HEK293 (cell line): ENCODE data around the gene IGF2R.

Source experiments
- CTCF ChIA-PET: fragments of 350-600 bp; formaldehyde crosslinking; extraction: SDS; loops from one replicate; lab custom pipeline; 2021; ENCODE audit warnings: antibody characterized with exemption; lab: Yijun Ruan, JAX
- POLR2A ChIA-PET: fragments of 300-600 bp; formaldehyde crosslinking; extraction: SDS; loops from one replicate; lab custom pipeline; 2020; ENCODE audit warnings: antibody characterized with exemption, inconsistent platforms; lab: Yijun Ruan, JAX
- H3K27ac ChIP-seq: fragments of 200-500 bp; sonication (Bioruptor generic); 2 replicates; pipeline ENCODE4 v1.5.1; 2014; ENCODE audit warnings: low read depth, low read length, control low read depth, inconsistent platforms; ENCODE audit errors: extremely low read depth
- H3K36me3 ChIP-seq, 2 experiments: fragments of 200-500 bp in 1 of 2; sonication (Bioruptor generic) in 1 of 2; 1 replicate in 1 of 2; 2 replicates in 1 of 2; pipeline ENCODE4 v1.5.1; 2014 to 2017; ENCODE audit warnings: inconsistent platforms in 2 of 2, low read length in 2 of 2; ENCODE audit not compliant: control insufficient read depth in 2 of 2, insufficient read depth in 1 of 2
- H3K4me1 ChIP-seq: fragments of 200-500 bp; sonication (Bioruptor generic); 2 replicates; pipeline ENCODE4 v1.5.1; 2014; ENCODE audit warnings: mild to moderate bottlenecking, low read length, inconsistent platforms; ENCODE audit not compliant: control insufficient read depth, insufficient read depth
- H3K4me3 ChIP-seq: 2 replicates; pipeline ENCODE4 v1.5.1; 2011; ENCODE audit warnings: low read depth, mild to moderate bottlenecking, control low read depth, low read length, moderate library complexity
- H3K9me3 ChIP-seq: fragments of 200-500 bp; sonication (Bioruptor generic); 2 replicates; pipeline ENCODE4 v1.5.1; 2014; ENCODE audit warnings: low read depth, low read length, inconsistent platforms; ENCODE audit not compliant: control insufficient read depth, insufficient read depth
- GLI2 ChIP-seq: fragments of 450-650 bp; formaldehyde crosslinking; IDR thresholded peaks from 2 replicates; pipeline ENCODE4; 2017; ENCODE audit warnings: missing biosample characterization, missing genetic modification characterization, low read depth, borderline replicate concordance
- GLI4 ChIP-seq: fragments of 450-650 bp; formaldehyde crosslinking; IDR thresholded peaks from 2 replicates; pipeline ENCODE4 v1.5.1; 2016; ENCODE audit warnings: missing biosample characterization, missing genetic modification characterization
- HOXA7 ChIP-seq: sonication (generic); formaldehyde crosslinking; IDR thresholded peaks from 2 replicates; pipeline ENCODE4 v1.8.1; 2022; ENCODE audit warnings: missing genetic modification reagents, borderline replicate concordance
- KLF17 ChIP-seq: fragments of 450-650 bp; formaldehyde crosslinking; IDR thresholded peaks from 2 replicates; pipeline ENCODE4 v1.5.1; 2016; ENCODE audit warnings: missing biosample characterization, missing genetic modification characterization
- KLF9 ChIP-seq: fragments of 450-650 bp; formaldehyde crosslinking; IDR thresholded peaks from 2 replicates; pipeline ENCODE4 v1.5.1; 2016; ENCODE audit warnings: missing biosample characterization, missing genetic modification characterization, low read depth
- PATZ1 ChIP-seq: fragments of 450-650 bp; formaldehyde crosslinking; IDR thresholded peaks from 2 replicates; pipeline ENCODE4 v1.5.1; 2016; ENCODE audit warnings: missing biosample characterization, missing genetic modification characterization
- RBAK ChIP-seq: fragments of 450-650 bp; formaldehyde crosslinking; IDR thresholded peaks from 2 replicates; pipeline ENCODE4 v1.5.1; 2016; ENCODE audit warnings: missing biosample characterization, missing genetic modification characterization
- REPIN1 ChIP-seq: fragments of 450-650 bp; formaldehyde crosslinking; IDR thresholded peaks from 2 replicates; pipeline ENCODE4 v1.5.1; 2017; ENCODE audit warnings: missing biosample characterization, missing genetic modification characterization, low read depth
- SCRT2 ChIP-seq: fragments of 450-650 bp; formaldehyde crosslinking; IDR thresholded peaks from 2 replicates; pipeline ENCODE4 v1.5.1; 2016; ENCODE audit warnings: missing biosample characterization, missing genetic modification characterization
- TRIM28 ChIP-seq: IDR thresholded peaks from 2 replicates; pipeline ENCODE4 v1.6.1; 2011; ENCODE audit warnings: low read length, control low read depth, borderline replicate concordance
- ZBTB7A ChIP-seq: fragments of 450-650 bp; formaldehyde crosslinking; IDR thresholded peaks from 2 replicates; pipeline ENCODE4 v1.5.1; 2016; ENCODE audit warnings: low read depth, missing biosample characterization, missing genetic modification characterization
- ZNF132 ChIP-seq: fragments of 450-650 bp; formaldehyde crosslinking; IDR thresholded peaks from 2 replicates; pipeline ENCODE4 v1.5.1; 2017; ENCODE audit warnings: missing biosample characterization, missing genetic modification characterization, borderline replicate concordance
- ZNF16 ChIP-seq: fragments of 450-650 bp; formaldehyde crosslinking; IDR thresholded peaks from 2 replicates; pipeline ENCODE4 v1.5.1; 2016; ENCODE audit warnings: low read depth, missing biosample characterization, missing genetic modification characterization
- ZNF19 ChIP-seq: fragments of 450-650 bp; formaldehyde crosslinking; IDR thresholded peaks from 2 replicates; pipeline ENCODE4; 2016; ENCODE audit warnings: missing biosample characterization, missing genetic modification characterization, low read depth
- ZNF2 ChIP-seq: fragments of 450-650 bp; formaldehyde crosslinking; IDR thresholded peaks from 2 replicates; pipeline ENCODE4 v1.5.1; 2016; ENCODE audit warnings: missing biosample characterization, missing genetic modification characterization
- ZNF221 ChIP-seq: fragments of 450-650 bp; formaldehyde crosslinking; IDR thresholded peaks from 2 replicates; pipeline ENCODE4 v1.5.1; 2017; ENCODE audit warnings: missing biosample characterization, missing genetic modification characterization, borderline replicate concordance
- ZNF26 ChIP-seq: fragments of 450-650 bp; formaldehyde crosslinking; IDR thresholded peaks from 2 replicates; pipeline ENCODE4 v1.5.1; 2016; ENCODE audit warnings: missing biosample characterization, missing genetic modification characterization
- ZNF324 ChIP-seq: fragments of 450-650 bp; formaldehyde crosslinking; IDR thresholded peaks from 2 replicates; pipeline ENCODE4 v1.5.1; 2016; ENCODE audit warnings: missing biosample characterization, missing genetic modification characterization
- ZNF398 ChIP-seq: fragments of 450-650 bp; formaldehyde crosslinking; IDR thresholded peaks from 2 replicates; pipeline ENCODE4 v1.5.1; 2017; ENCODE audit warnings: missing biosample characterization, missing genetic modification characterization
- ZNF404 ChIP-seq: fragments of 450-650 bp; formaldehyde crosslinking; IDR thresholded peaks from 2 replicates; pipeline ENCODE4 v1.5.1; 2017; ENCODE audit warnings: missing biosample characterization, missing genetic modification characterization
- ZNF548 ChIP-seq: fragments of 450-650 bp; formaldehyde crosslinking; IDR thresholded peaks from 2 replicates; pipeline ENCODE4 v1.5.1; 2016; ENCODE audit warnings: missing biosample characterization, missing genetic modification characterization
- ZNF561 ChIP-seq: fragments of 450-650 bp; IDR thresholded peaks from 2 replicates; pipeline ENCODE4 v1.5.1; 2018; ENCODE audit warnings: missing biosample characterization, missing genetic modification characterization, borderline replicate concordance
- ZNF623 ChIP-seq: fragments of 450-650 bp; formaldehyde crosslinking; IDR thresholded peaks from 2 replicates; pipeline ENCODE4 v1.5.1; 2016; ENCODE audit warnings: missing biosample characterization, missing genetic modification characterization
- ZNF639 ChIP-seq: fragments of 450-650 bp; formaldehyde crosslinking; IDR thresholded peaks from 2 replicates; pipeline ENCODE4 v1.5.1; 2016; ENCODE audit warnings: missing biosample characterization, missing genetic modification characterization
- ZNF660 ChIP-seq: fragments of 450-650 bp; IDR thresholded peaks from 2 replicates; pipeline ENCODE4 v1.5.1; 2018; ENCODE audit warnings: missing biosample characterization, mild to moderate bottlenecking, missing genetic modification characterization
- ZSCAN4 ChIP-seq: fragments of 450-650 bp; formaldehyde crosslinking; IDR thresholded peaks from 2 replicates; pipeline ENCODE4 v1.5.1; 2017; ENCODE audit warnings: missing biosample characterization, missing genetic modification characterization

The IGF2R gene

GRCh38 chr6:160088784-160089533, 120.1 kb downstream of the IGF2R start:
- POLR2A ChIA-PET = no interaction called here
- CTCF ChIA-PET = interaction anchor here (0.6 to 4.2 kb wide), 16 partner anchors 7 to 582 kb away, joined by 3 to 44 read pairs (median 5); no protein-coding TSS in a partner anchor

GRCh38 chr6:160089534-160089897, 120.6 kb downstream of the IGF2R start:
- Histone ChIP-seq H3K36me3 (peaks cover 7 to 100% of the 10 kb centered on the region in 2 experiments; a peak in 2 of 3 replicates), H3K4me1 (no peaks in the 10 kb centered on the region), H3K27ac (no peak overlapping the region), H3K9me3 (no peaks in the 10 kb centered on the region), H3K4me3 (no peak overlapping the region)
- CTCF ChIA-PET = interaction anchor here (0.6 to 4.2 kb wide), 8 partner anchors 9 to 582 kb away, joined by 3 to 44 read pairs (median 8); no protein-coding TSS in a partner anchor
- POLR2A ChIA-PET = no interaction called here
- TF ChIP-seq ZNF132 = no peak
- no peak for TF ChIP-seq ZNF404 (tag by site-specific recombination)
- no peak for TF ChIP-seq KLF17 (tag by site-specific recombination)
- TF ChIP-seq ZNF639 (tag by site-specific recombination) = no peak
- no peak for TF ChIP-seq HOXA7
- no peak for TF ChIP-seq SCRT2 (tag by site-specific recombination)
- TF ChIP-seq ZNF19 = no peak
- TF ChIP-seq REPIN1 (tag by site-specific recombination) = no peak
- TF ChIP-seq GLI2 = no peak
- TF ChIP-seq ZNF623 (tag by site-specific recombination) = no peak
- TF ChIP-seq ZBTB7A = no peak
- TF ChIP-seq ZNF26 = no peak
- TF ChIP-seq ZNF324 (tag by site-specific recombination) = no peak
- TF ChIP-seq ZSCAN4 (tag by site-specific recombination) = no peak
- TF ChIP-seq ZNF2 (tag by site-specific recombination) = no peak

More at GRCh38 chr6:160088784-160089533, 120.1 kb downstream of the IGF2R start:
- H3K27ac ChIP-seq = no peak overlapping the region
- H3K36me3 ChIP-seq = peaks cover 7 to 100% of the 10 kb centered on the region in 2 experiments; a peak in 2 of 3 replicates
- no peak for TF ChIP-seq ZNF660 (tag by site-specific recombination)
- TF ChIP-seq TRIM28 = no peak
- TF ChIP-seq ZNF561 (tag by site-specific recombination) = no peak
- no peak for TF ChIP-seq PATZ1
- TF ChIP-seq ZNF548 (tag by site-specific recombination) = no peak
- no peak for TF ChIP-seq RBAK (tag by site-specific recombination)
- no peak for TF ChIP-seq ZNF16 (tag by site-specific recombination)
- no peak for TF ChIP-seq KLF9 (tag by site-specific recombination)
- no peak for TF ChIP-seq GLI4
- no peak for TF ChIP-seq ZNF398 (tag by site-specific recombination)
- TF ChIP-seq ZNF221 = no peak
- H3K9me3 ChIP-seq = no peaks in the 10 kb centered on the region
- no peaks in the 10 kb centered on the region for H3K4me1 ChIP-seq
- no peak overlapping the region for H3K4me3 ChIP-seq
